HepG2 (cell line): Measurements from ENCODE around the gene CSNK1D. TPM values are rescaled to one million over a fixed set of nuclear protein-coding genes. Genes with fewer than 3 reads are reported as not detected.

Experiments used
- CREB3 ChIP-seq: sonication (generic); formaldehyde crosslinking; IDR thresholded peaks from 2 replicates; pipeline ENCODE4 v1.5.0; 2020; ENCODE audit warnings: missing genetic modification reagents
- ISL2 ChIP-seq: sonication (generic); formaldehyde crosslinking; IDR thresholded peaks from 2 replicates; pipeline ENCODE4 v1.5.0; 2020; ENCODE audit warnings: missing genetic modification reagents
- KLF16 ChIP-seq, 2 experiments: sonication (generic) in 1 of 2; formaldehyde crosslinking in 1 of 2; IDR thresholded peaks; 2 replicates each; pipeline versions ENCODE4 v1.6.1 to v1.8.0; 2016 to 2023; ENCODE audit warnings: missing genetic modification reagents in 2 of 2, missing compliant biosample characterization in 1 of 2
- PAXIP1 ChIP-seq: sonication (generic); formaldehyde crosslinking; conservative IDR thresholded peaks from 2 replicates; pipeline ENCODE4 v1.4.0; 2020; ENCODE audit warnings: mild to moderate bottlenecking, missing genetic modification reagents, moderate library complexity
- RARG ChIP-seq: sonication (generic); formaldehyde crosslinking; IDR thresholded peaks from 2 replicates; pipeline ENCODE4 v1.4.0; 2020; ENCODE audit warnings: low read depth, mild to moderate bottlenecking, missing genetic modification reagents
- REPIN1 ChIP-seq: sonication (generic); formaldehyde crosslinking; IDR thresholded peaks from 2 replicates; pipeline ENCODE4 v1.8.0; 2022; ENCODE audit warnings: missing genetic modification reagents, low read depth, mild to moderate bottlenecking, borderline replicate concordance
- RERE ChIP-seq: IDR thresholded peaks from 2 replicates; pipeline ENCODE4 v1.6.1; 2016; ENCODE audit warnings: low read depth, missing genetic modification reagents, missing compliant biosample characterization
- SRF ChIP-seq: IDR thresholded peaks from 2 replicates; pipeline ENCODE4 v1.6.1; 2011; ENCODE audit warnings: mild to moderate bottlenecking, low read depth, low read length, moderate library complexity
- TARDBP ChIP-seq: sonication (generic); formaldehyde crosslinking; IDR thresholded peaks from 2 replicates; pipeline ENCODE4 v1.8.0; 2022; ENCODE audit warnings: mild to moderate bottlenecking, missing genetic modification reagents
- TRIM22 ChIP-seq: fragments of 450-650 bp; IDR thresholded peaks from 2 replicates; pipeline ENCODE4 v1.6.1; 2017
- ZBTB44 ChIP-seq: sonication (generic); formaldehyde crosslinking; IDR thresholded peaks from 2 replicates; pipeline ENCODE4 v1.4.0; 2020; ENCODE audit warnings: missing genetic modification reagents
- ZNF75D ChIP-seq: sonication (generic); formaldehyde crosslinking; IDR thresholded peaks from 2 replicates; pipeline ENCODE4 v1.8.1; 2023; ENCODE audit warnings: missing genetic modification reagents, mild to moderate bottlenecking, borderline replicate concordance
- ZNF781 ChIP-seq: sonication (generic); formaldehyde crosslinking; IDR thresholded peaks from 2 replicates; pipeline ENCODE4 v1.5.1; 2020; ENCODE audit warnings: borderline replicate concordance, mild to moderate bottlenecking, missing genetic modification reagents; ENCODE audit errors: not compliant biosample characterization
- ZSCAN20 ChIP-seq: sonication (generic); formaldehyde crosslinking; IDR thresholded peaks from 2 replicates; pipeline ENCODE4 v1.4.0; 2020; ENCODE audit warnings: missing genetic modification reagents, mild to moderate bottlenecking, borderline replicate concordance
- polyA plus RNA-seq, 8 experiments: library from polyadenylated mRNA; depleted of rRNA in 3 of 8; stranded (reverse) in 7 of 8; unstranded in 1 of 8; fragments of >200 nt; fragmentation: Illumina TruSeq in 4 of 8; extraction: Trizol in 4 of 8; gene quantifications; 2 replicates each; pipeline versions ENCODE4 v1.2.1 to v1.2.3, GENCODE V29; 2011 to 2016; ENCODE audit warnings: low read depth in 4 of 8, missing spikeins in 1 of 8, mixed read lengths in 1 of 8; ENCODE audit not compliant: insufficient read depth in 1 of 8
- total RNA-seq, 5 experiments: library from RNA; depleted of rRNA; stranded (reverse); fragments of >200 nt; fragmentation: Illumina TruSeq; extraction: Trizol; gene quantifications; 2 replicates each; pipeline ENCODE4 v1.2.3, GENCODE V29; 2016; ENCODE audit warnings: low read depth in 1 of 5

Gene CSNK1D
- total and polyA plus RNA-seq, 2 of the 13 experiments (the other 11 are each of a cell fraction or from before 2014, with no cell fraction given), result 31.5 to 128 TPM

GRCh38 chr17:82231562-82232321 lies 41.8 kb downstream of the CSNK1D start (continued):
- TF ChIP-seq RERE (CRISPR knock-in tag) (no peak), TARDBP (CRISPR knock-in tag) (peak; percentile 76; the same call in 1 of the 2 replicates), ZNF75D (no peak), ZBTB44 (no peak; the same call in 1 of the 2 replicates), CREB3 (CRISPR knock-in tag) (0 out of 2 replicates have a peak, but pooled peaks have one; percentile 30), PAXIP1 (peak; percentile 88), ZNF781 (peak; percentile 76), REPIN1 (CRISPR knock-in tag) (0 out of 2 replicates have a peak, but pooled peaks have one; percentile 48), RARG (no peak), ISL2 (CRISPR knock-in tag) (peak; percentile 76; the same call in 1 of the 2 replicates), ZSCAN20 (CRISPR knock-in tag) (0 out of 2 replicates have a peak, but pooled peaks have one; percentile 8), KLF16 (CRISPR knock-in tag; IDR thresholded peaks at IDR 0.05) (peak in 1 of 2 experiments; percentile 81; a peak in 1 of 4 replicates), TRIM22 (no peak), SRF (peak; percentile 12; the same call in 1 of the 2 replicates)
